Calu3 (cell line): ENCODE measurements around the gene CHD1L. TPM values are rescaled to one million over a fixed set of nuclear protein-coding genes. Genes with fewer than 3 reads are reported as not detected.
"Not testable (repeated sequence)": the region's sequence is repeated elsewhere in the genome, so short reads cannot be mapped to it uniquely, and the experiment has no call there.

Source experiments
- BruUV-seq: library from RNA; stranded (reverse); fragments of 400-500 nt; replicated peaks from 2 replicates; lab custom pipeline; 2021; lab: Mats Ljungman, UMichigan
- CTCF ChIA-PET: fragments of 300-600 bp; sonication (Branson Sonifier 250); formaldehyde crosslinking; loops from one replicate; lab custom pipeline; 2022; ENCODE audit warnings: antibody characterized with exemption; lab: Charles Lee
- DNase-seq: peaks from one replicate; pipeline ENCODE4 v3.0.0; 2022
- H3K27ac Mint-ChIP-seq: one replicate; pipeline ENCODE4 v1.8.0; 2022; ENCODE audit warnings: mixed read lengths; ENCODE audit not compliant: unreplicated experiment
- H3K27me3 Mint-ChIP-seq: one replicate; pipeline ENCODE4 v1.8.0; 2022; ENCODE audit warnings: mixed read lengths; ENCODE audit not compliant: unreplicated experiment
- H3K36me3 Mint-ChIP-seq: one replicate; pipeline ENCODE4 v1.8.0; 2022; ENCODE audit warnings: mild to moderate bottlenecking, moderate library complexity, mixed read lengths; ENCODE audit not compliant: insufficient read depth, unreplicated experiment
- H3K4me1 Mint-ChIP-seq: one replicate; pipeline ENCODE4 v1.8.0; 2022; ENCODE audit warnings: mild to moderate bottlenecking, low read depth, mixed read lengths; ENCODE audit not compliant: unreplicated experiment
- H3K4me3 Mint-ChIP-seq: one replicate; pipeline ENCODE4 v1.8.0; 2022; ENCODE audit warnings: mild to moderate bottlenecking, low read depth, moderate library complexity, mixed read lengths; ENCODE audit not compliant: unreplicated experiment
- H3K9me3 Mint-ChIP-seq: one replicate; pipeline ENCODE4 v1.8.0; 2022; ENCODE audit warnings: low read depth, mixed read lengths; ENCODE audit not compliant: unreplicated experiment
- CTCF ChIP-seq: fragments of 200-600 bp; IDR thresholded peaks from one replicate; pipeline ENCODE4 v1.8.0; 2022; ENCODE audit warnings: antibody characterized with exemption; ENCODE audit not compliant: unreplicated experiment
- intact Hi-C: fragments of 100-400 bp; cut with micrococcal nuclease; formaldehyde crosslinking; loops from one replicate; pipeline ENCODE4 v1.10.0; 2022; ENCODE audit not compliant: unreplicated experiment
- total RNA-seq: library from RNA; stranded (reverse); gene quantifications from 2 replicates; pipeline ENCODE4 v1.2.3, GENCODE V29; 2022

The CHD1L gene
- total RNA-seq, 1 experiment from 2014 or later: 34.2 TPM

DNA sequence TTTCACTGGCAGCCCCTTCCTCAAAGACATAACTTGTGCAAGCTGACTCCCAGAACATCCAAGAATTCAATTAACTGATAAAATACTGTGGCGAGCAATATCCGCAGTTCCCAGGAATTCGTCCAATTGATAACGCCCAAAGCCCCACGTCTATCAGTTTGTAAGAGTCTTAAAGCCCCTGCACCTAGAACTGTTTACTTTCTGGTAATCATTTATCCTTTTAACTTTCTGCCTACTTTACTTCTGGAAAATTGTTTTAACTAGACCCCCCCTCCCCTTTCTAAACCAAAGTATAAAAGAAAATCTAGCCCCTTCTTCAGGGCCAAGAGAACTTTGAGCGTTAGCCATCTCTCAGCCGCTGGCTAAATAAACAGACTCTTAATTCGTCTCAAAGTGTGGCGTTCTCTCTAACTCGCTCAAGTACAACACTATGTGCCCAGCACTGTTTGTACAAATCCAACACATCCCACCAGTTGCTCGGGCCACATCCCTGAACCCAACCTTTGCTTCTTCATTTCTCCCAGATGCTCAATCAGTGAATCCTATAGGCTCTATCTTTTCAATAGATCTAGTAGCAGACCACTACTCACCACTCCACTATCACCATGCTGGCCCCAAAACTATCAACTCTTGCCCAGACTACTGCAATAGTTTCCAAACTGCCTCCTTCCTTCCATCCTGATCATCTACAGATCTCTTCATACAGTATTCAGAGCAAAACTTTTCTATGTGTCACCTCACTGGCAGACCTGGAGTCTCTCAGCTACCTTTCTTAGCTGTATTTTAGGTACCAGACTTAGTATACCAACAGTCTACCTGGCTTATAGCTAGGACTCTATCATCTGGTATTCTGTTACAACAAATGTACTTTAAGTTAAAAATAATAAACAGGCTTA is 3.3 kb upstream of the CHD1L start:
- Mint-ChIP-seq H3K27ac (no peak overlapping the region), H3K9me3 (no peaks in the 10 kb centered on the region), H3K4me3 (no peak overlapping the region), H3K4me1 (peaks cover 36% of the 10 kb centered on the region), H3K27me3 (no peaks in the 10 kb centered on the region), H3K36me3 (peaks cover 18% of the 10 kb centered on the region)
- DNase-seq: no peak
- intact Hi-C loops: loop anchor here (2.0 kb wide), 2 partner anchors 14 to 66 kb away; partner anchors contain the start of genes FMO5 and PRKAB2
- TF ChIP-seq CTCF: no peak
- no TSS peak for BruUV-seq
- CTCF ChIA-PET: interaction anchor here (1.1 kb wide), 1 partner anchor 66 kb away, joined by 3 read pairs; no protein-coding TSS in a partner anchor

GRCh38 chr1:147240131-147240721 is 2.3 kb upstream of the CHD1L start:
- DNase-seq, BruUV-seq, H3K27ac Mint-ChIP-seq, H3K9me3 Mint-ChIP-seq, H3K27me3 Mint-ChIP-seq, CTCF ChIA-PET, H3K4me3 Mint-ChIP-seq: not testable (repeated sequence)
- intact Hi-C loops: loop anchor here (5.0 kb wide), 1 partner anchor 143 kb away; no protein-coding TSS in a partner anchor
- Mint-ChIP-seq H3K4me1 (peaks cover 46% of the 10 kb centered on the region), H3K36me3 (peaks cover 18% of the 10 kb centered on the region)

DNA sequence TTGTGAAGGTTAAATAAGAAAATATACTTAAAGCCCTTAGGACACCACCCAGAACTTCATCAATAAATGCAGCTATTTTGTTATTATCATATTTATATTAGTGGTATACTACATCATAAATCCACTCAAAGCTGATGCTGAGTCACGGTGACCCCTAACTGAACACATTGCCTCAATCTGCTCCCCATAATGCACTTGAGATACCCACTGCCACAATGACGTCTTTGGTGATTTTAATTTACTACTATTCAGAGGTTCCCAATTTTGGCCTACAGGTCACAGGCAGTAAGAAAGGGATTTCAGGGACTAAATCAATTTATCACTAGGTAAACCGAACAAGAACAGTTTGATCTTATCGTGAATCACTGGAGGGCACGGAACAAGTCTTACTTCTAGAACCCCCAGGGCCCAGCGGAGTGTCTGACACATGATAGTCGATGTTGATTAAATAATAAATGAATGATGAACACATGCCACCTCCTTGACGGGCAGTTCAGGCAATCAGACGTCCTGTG is 493 bp upstream of the CHD1L start:
- no peaks in the 10 kb centered on the region for H3K9me3 Mint-ChIP-seq
- no peaks in the 10 kb centered on the region for H3K27me3 Mint-ChIP-seq
- H3K4me1 Mint-ChIP-seq: peaks cover 59% of the 10 kb centered on the region
- TSS peak; percentile 70 for BruUV-seq
- intact Hi-C loops: loop anchor here (5.0 kb wide), 1 partner anchor 145 kb away; no protein-coding TSS in a partner anchor
- CTCF ChIA-PET: interaction anchor here (0.6 to 1.3 kb wide), 6 partner anchors 17 to 148 kb away, joined by 3 to 13 read pairs (median 4); partner anchors contain the start of genes FMO5 and PRKAB2
- H3K27ac Mint-ChIP-seq: peak overlapping the region; percentile 35
- H3K4me3 Mint-ChIP-seq: peak overlapping the region; percentile 67
- no peak for DNase-seq
- no peak for TF ChIP-seq CTCF
- H3K36me3 Mint-ChIP-seq: peaks cover 18% of the 10 kb centered on the region

GRCh38 chr1:147243228-147243685 is 773 bp downstream of the CHD1L start:
- Mint-ChIP-seq H3K4me1 (peaks cover 57% of the 10 kb centered on the region), H3K9me3 (no peaks in the 10 kb centered on the region), H3K27me3 (no peaks in the 10 kb centered on the region), H3K36me3 (peaks cover 18% of the 10 kb centered on the region), H3K4me3 (peak overlapping the region; percentile 67), H3K27ac (peak overlapping the region; percentile 18)
- peak; percentile 33 for DNase-seq
- intact Hi-C loops: loop anchor here (1.0 to 5.0 kb wide), 2 partner anchors 71 to 146 kb away; partner anchors contain the start of gene PRKAB2
- BruUV-seq: no TSS peak
- CTCF ChIA-PET: interaction anchor here (0.9 to 1.3 kb wide), 6 partner anchors 11 to 75 kb away, joined by 3 to 7 read pairs (median 4); partner anchors contain the start of genes FMO5 and PRKAB2
- TF ChIP-seq CTCF: no peak
